ENCODE results near the gene CEND1. TPM values are rescaled to one million over a fixed set of nuclear protein-coding genes. Genes with fewer than 3 reads are reported as not detected.

Gene CEND1
- total and polyA plus RNA-seq, 2 of the 4 experiments (the other 2 are of a cell fraction), result 0.90 to 4.0 TPM

- ChIA-PET CTCF (no interaction called here), POLR2A (ENCODE audit: unreplicated experiment) (no interaction called here)
- Histone ChIP-seq H4K8ac (ENCODE audit: low read depth in 2 of 2, low read length in 2 of 2) (no peak overlapping the region), H4K5ac (ENCODE audit: low read depth, low read length) (no peak overlapping the region), H2AFZ (replicated peaks; ENCODE audit: low read length, poor library complexity) (no peak overlapping the region), H3K9me1 (ENCODE audit: insufficient read depth, low read length) (no peaks in the 10 kb centered on the region), H4K91ac (ENCODE audit: insufficient read depth, low read depth, low read length) (no peak overlapping the region), H3K9ac (ENCODE audit: low read depth, low read length) (no peak overlapping the region), H2BK15ac (ENCODE audit: low read depth, low read length) (no peak overlapping the region), H2AK5ac (ENCODE audit: low read depth, low read length) (no peak overlapping the region), H3K9me3 (ENCODE audit: control insufficient read depth, insufficient read depth, low read length) (no peaks in the 10 kb centered on the region), H3K4me1 (ENCODE audit: control insufficient read depth, insufficient read depth, low read length) (peaks cover 6% of the 10 kb centered on the region), H4K20me1 (ENCODE audit: insufficient read depth, low read length) (peaks cover 38% of the 10 kb centered on the region), H3K4me3 (ENCODE audit: insufficient read depth, low read depth, low read length) (no peak overlapping the region), H2BK5ac (ENCODE audit: low read depth, low read length, poor library complexity, severe bottlenecking) (no peak overlapping the region), H3K27ac (ENCODE audit: insufficient read depth, low read length) (no peak overlapping the region), H3K79me1 (ENCODE audit: low read depth in 1 of 2, low read length in 2 of 2) (peaks cover 27 to 47% of the 10 kb centered on the region in 2 experiments), H3K56ac (ENCODE audit: extremely low read depth, insufficient read depth, low read length) (no peak overlapping the region), H3K4me2 (ENCODE audit: low read depth, low read length) (no peak overlapping the region), H3K36me3 (ENCODE audit: control insufficient read depth, insufficient read depth, low read length) (peaks cover 30% of the 10 kb centered on the region), H3K4ac (ENCODE audit: low read depth, low read length) (no peak overlapping the region), H3K27me3 (ENCODE audit: control insufficient read depth, insufficient read depth, low read length) (no peaks in the 10 kb centered on the region), H2AK9ac (replicated peaks; ENCODE audit: low read depth, low read length, poor library complexity) (no peak overlapping the region), H3K23ac (ENCODE audit: low read depth, low read length) (no peak overlapping the region), H3K14ac (replicated peaks; ENCODE audit: low read depth, low read length) (no peak overlapping the region), H2BK20ac (ENCODE audit: low read depth, low read length) (no peak overlapping the region), H2BK120ac (ENCODE audit: low read depth, low read length) (no peak overlapping the region), H3K18ac (ENCODE audit: low read depth, low read length) (no peak overlapping the region)
- 86% methylated on average over 1 of the region's 6 CpGs; no CpG with 5 or more reads in 1 of the 2 experiments for WGBS, 2 experiments (ENCODE audit: extremely low coverage in 2 of 2, insufficient read length in 1 of 2)
- intact Hi-C loops (cut with micrococcal nuclease), result no loop called here
- no peak for TF ChIP-seq SMC3 (IDR thresholded peaks at IDR 0.05; ENCODE audit: low read depth, low read length)
- no peak for TF ChIP-seq RAD21 (IDR thresholded peaks at IDR 0.05; ENCODE audit: low read length)
- TF ChIP-seq CTCF (conservative IDR thresholded peaks at IDR 0.05; ENCODE audit: low read depth, low read length), result no peak
- no peak for TF ChIP-seq BHLHE40 (IDR thresholded peaks at IDR 0.05; ENCODE audit: low read depth, low read length)
- no peak for TF ChIP-seq RCOR1 (IDR thresholded peaks at IDR 0.05; ENCODE audit: insufficient replicate concordance, low read length)
- dilution Hi-C loops (cut with HindIII; ENCODE audit: low sequenced_read_pairs, unreplicated experiment), result no loop called here
- DNase-seq, result no peak
- in situ Hi-C loops (cut with MboI; ENCODE audit: low sequenced_read_pairs), result no loop called here
- ATAC-seq (ENCODE audit: low read depth), result no peak
- no TSS peak for BruUV-seq (replicated peaks)
These were observed 23.2 kb upstream of the CEND1 start for GRCh38 chr11:813072-813455.

Data from IMR-90 (cell line).